Measurements from ENCODE around the gene DHRS1. TPM values are rescaled to one million over a fixed set of nuclear protein-coding genes. Genes with fewer than 3 reads are reported as not detected.

Gene DHRS1
- total and polyA plus RNA-seq, 2 experiments from 2014 or later: 15.0 to 15.4 TPM

DNA sequence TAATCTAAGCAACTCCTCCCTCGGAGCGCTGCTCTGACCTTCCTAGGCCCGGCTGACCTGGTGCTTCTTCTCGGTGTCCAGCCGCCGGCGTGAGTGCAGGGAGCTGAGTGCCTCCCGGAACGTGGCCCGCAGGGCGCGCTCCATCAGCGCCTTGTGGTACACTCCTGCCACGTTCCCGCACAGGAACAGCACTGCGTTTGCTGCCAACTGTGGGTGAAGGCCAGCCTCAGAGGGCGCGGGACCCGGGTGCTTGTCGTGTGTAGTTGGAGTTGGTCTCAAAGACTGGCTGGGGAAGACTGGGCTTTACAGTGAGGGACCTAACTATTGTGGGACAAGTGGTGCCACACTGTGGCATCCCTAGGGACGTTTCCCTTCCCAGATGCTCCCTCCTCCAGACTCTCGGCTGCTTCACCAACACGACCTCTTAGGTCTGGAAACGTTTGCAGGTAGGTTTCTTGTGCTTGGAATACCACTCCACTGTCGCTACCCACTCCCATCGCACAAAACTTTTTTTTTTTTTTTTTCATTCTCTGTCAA lies 32.2 kb upstream of the DHRS1 start (continued):
- TF ChIP-seq, protein P1, sequence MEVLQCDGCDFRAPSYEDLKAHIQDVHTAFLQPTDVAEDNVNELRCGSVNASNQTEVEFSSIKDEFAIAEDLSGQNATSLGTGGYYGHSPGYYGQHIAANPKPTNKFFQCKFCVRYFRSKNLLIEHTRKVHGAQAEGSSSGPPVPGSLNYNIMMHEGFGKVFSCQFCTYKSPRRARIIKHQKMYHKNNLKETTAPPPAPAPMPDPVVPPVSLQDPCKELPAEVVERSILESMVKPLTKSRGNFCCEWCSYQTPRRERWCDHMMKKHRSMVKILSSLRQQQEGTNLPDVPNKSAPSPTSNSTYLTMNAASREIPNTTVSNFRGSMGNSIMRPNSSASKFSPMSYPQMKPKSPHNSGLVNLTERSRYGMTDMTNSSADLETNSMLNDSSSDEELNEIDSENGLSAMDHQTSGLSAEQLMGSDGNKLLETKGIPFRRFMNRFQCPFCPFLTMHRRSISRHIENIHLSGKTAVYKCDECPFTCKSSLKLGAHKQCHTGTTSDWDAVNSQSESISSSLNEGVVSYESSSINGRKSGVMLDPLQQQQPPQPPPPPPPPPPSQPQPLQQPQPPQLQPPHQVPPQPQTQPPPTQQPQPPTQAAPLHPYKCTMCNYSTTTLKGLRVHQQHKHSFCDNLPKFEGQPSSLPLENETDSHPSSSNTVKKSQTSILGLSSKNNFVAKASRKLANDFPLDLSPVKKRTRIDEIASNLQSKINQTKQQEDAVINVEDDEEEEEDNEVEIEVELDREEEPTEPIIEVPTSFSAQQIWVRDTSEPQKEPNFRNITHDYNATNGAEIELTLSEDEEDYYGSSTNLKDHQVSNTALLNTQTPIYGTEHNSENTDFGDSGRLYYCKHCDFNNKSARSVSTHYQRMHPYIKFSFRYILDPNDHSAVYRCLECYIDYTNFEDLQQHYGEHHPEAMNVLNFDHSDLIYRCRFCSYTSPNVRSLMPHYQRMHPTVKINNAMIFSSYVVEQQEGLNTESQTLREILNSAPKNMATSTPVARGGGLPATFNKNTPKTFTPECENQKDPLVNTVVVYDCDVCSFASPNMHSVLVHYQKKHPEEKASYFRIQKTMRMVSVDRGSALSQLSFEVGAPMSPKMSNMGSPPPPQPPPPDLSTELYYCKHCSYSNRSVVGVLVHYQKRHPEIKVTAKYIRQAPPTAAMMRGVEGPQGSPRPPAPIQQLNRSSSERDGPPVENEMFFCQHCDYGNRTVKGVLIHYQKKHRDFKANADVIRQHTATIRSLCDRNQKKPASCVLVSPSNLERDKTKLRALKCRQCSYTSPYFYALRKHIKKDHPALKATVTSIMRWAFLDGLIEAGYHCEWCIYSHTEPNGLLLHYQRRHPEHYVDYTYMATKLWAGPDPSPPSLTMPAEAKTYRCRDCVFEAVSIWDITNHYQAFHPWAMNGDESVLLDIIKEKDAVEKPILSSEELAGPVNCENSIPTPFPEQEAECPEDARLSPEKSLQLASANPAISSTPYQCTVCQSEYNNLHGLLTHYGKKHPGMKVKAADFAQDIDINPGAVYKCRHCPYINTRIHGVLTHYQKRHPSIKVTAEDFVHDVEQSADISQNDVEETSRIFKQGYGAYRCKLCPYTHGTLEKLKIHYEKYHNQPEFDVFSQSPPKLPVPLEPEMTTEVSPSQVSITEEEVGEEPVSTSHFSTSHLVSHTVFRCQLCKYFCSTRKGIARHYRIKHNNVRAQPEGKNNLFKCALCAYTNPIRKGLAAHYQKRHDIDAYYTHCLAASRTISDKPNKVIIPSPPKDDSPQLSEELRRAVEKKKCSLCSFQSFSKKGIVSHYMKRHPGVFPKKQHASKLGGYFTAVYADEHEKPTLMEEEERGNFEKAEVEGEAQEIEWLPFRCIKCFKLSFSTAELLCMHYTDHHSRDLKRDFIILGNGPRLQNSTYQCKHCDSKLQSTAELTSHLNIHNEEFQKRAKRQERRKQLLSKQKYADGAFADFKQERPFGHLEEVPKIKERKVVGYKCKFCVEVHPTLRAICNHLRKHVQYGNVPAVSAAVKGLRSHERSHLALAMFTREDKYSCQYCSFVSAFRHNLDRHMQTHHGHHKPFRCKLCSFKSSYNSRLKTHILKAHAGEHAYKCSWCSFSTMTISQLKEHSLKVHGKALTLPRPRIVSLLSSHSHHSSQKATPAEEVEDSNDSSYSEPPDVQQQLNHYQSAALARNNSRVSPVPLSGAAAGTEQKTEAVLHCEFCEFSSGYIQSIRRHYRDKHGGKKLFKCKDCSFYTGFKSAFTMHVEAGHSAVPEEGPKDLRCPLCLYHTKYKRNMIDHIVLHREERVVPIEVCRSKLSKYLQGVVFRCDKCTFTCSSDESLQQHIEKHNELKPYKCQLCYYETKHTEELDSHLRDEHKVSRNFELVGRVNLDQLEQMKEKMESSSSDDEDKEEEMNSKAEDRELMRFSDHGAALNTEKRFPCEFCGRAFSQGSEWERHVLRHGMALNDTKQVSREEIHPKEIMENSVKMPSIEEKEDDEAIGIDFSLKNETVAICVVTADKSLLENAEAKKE (CRISPR knock-in tag; IDR thresholded peaks at IDR 0.05): no peak
- TF ChIP-seq EZH2phosphoT487 (IDR thresholded peaks at IDR 0.05; ENCODE audit: unreplicated experiment) (no peak), EZH2 (IDR thresholded peaks at IDR 0.05; ENCODE audit: low read depth, unreplicated experiment) (no peak), POLR2AphosphoS5 (IDR thresholded peaks at IDR 0.05; ENCODE audit: low read depth) (no peak), ZNF331 (CRISPR knock-in tag; IDR thresholded peaks at IDR 0.05; ENCODE audit: low read depth) (no peak), CREB1 (CRISPR knock-in tag; IDR thresholded peaks at IDR 0.05; ENCODE audit: low read depth) (no peak)
- TF ChIP-seq, protein P2, sequence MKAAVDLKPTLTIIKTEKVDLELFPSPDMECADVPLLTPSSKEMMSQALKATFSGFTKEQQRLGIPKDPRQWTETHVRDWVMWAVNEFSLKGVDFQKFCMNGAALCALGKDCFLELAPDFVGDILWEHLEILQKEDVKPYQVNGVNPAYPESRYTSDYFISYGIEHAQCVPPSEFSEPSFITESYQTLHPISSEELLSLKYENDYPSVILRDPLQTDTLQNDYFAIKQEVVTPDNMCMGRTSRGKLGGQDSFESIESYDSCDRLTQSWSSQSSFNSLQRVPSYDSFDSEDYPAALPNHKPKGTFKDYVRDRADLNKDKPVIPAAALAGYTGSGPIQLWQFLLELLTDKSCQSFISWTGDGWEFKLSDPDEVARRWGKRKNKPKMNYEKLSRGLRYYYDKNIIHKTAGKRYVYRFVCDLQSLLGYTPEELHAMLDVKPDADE (IDR thresholded peaks at IDR 0.05): no peak
- TF ChIP-seq, protein P3, sequence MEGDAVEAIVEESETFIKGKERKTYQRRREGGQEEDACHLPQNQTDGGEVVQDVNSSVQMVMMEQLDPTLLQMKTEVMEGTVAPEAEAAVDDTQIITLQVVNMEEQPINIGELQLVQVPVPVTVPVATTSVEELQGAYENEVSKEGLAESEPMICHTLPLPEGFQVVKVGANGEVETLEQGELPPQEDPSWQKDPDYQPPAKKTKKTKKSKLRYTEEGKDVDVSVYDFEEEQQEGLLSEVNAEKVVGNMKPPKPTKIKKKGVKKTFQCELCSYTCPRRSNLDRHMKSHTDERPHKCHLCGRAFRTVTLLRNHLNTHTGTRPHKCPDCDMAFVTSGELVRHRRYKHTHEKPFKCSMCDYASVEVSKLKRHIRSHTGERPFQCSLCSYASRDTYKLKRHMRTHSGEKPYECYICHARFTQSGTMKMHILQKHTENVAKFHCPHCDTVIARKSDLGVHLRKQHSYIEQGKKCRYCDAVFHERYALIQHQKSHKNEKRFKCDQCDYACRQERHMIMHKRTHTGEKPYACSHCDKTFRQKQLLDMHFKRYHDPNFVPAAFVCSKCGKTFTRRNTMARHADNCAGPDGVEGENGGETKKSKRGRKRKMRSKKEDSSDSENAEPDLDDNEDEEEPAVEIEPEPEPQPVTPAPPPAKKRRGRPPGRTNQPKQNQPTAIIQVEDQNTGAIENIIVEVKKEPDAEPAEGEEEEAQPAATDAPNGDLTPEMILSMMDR (conservative IDR thresholded peaks at IDR 0.05; ENCODE audit: low read depth in 2 of 2): no peak
- TF ChIP-seq, protein P4, sequence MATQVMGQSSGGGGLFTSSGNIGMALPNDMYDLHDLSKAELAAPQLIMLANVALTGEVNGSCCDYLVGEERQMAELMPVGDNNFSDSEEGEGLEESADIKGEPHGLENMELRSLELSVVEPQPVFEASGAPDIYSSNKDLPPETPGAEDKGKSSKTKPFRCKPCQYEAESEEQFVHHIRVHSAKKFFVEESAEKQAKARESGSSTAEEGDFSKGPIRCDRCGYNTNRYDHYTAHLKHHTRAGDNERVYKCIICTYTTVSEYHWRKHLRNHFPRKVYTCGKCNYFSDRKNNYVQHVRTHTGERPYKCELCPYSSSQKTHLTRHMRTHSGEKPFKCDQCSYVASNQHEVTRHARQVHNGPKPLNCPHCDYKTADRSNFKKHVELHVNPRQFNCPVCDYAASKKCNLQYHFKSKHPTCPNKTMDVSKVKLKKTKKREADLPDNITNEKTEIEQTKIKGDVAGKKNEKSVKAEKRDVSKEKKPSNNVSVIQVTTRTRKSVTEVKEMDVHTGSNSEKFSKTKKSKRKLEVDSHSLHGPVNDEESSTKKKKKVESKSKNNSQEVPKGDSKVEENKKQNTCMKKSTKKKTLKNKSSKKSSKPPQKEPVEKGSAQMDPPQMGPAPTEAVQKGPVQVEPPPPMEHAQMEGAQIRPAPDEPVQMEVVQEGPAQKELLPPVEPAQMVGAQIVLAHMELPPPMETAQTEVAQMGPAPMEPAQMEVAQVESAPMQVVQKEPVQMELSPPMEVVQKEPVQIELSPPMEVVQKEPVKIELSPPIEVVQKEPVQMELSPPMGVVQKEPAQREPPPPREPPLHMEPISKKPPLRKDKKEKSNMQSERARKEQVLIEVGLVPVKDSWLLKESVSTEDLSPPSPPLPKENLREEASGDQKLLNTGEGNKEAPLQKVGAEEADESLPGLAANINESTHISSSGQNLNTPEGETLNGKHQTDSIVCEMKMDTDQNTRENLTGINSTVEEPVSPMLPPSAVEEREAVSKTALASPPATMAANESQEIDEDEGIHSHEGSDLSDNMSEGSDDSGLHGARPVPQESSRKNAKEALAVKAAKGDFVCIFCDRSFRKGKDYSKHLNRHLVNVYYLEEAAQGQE (IDR thresholded peaks at IDR 0.05; ENCODE audit: unreplicated experiment): no peak

Measured in GM23338 (cell line).